Measurements from ENCODE around the gene ECT2L. TPM values are rescaled to one million over a fixed set of nuclear protein-coding genes. Genes with fewer than 3 reads are reported as not detected.

Gene ECT2L
- polyA plus RNA-seq, 3 donors = 0.01 TPM; not detected in 2

DNA sequence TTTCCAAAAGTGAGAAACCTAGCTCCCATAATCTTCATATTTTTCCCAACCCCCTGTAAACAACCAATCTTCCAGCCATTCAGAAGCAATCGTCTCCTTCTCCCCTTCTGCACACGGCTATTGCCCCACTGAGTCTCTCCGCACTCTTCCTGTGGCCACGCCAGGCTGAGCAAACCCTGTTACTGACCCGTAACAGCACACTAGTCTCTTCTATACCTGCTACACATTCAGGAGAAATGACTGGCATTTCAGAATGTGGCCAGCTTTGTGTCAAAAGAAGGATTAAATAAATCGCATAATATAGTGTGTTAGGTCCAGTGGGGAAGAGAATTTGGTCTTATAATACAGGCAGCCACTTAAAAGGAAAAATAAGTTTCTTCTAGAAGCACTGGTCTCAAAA, 41.4 kb downstream of the ECT2L start:
- H3K27ac ChIP-seq (ENCODE audit: low read depth, low read length) = no peak overlapping the region
- 86 to 92% (median 86%) methylated on average over 6 of the region's 6 CpGs for WGBS, 3 donors

- WGBS, 3 donors = 38 to 50% (median 44%) methylated on average over 9 of the region's 9 CpGs
- H3K27ac ChIP-seq (ENCODE audit: low read depth, low read length) = no peak overlapping the region
Measured at GRCh38 chr6:138844192-138844591, 48.3 kb downstream of the ECT2L start.

- no peak overlapping the region for H3K27ac ChIP-seq (ENCODE audit: low read depth, low read length)
- 78 to 90% (median 86%) methylated on average over 4 of the region's 4 CpGs for WGBS, 3 donors
Measured at GRCh38 chr6:138847884-138848283, 52.0 kb downstream of the ECT2L start.

GRCh38 chr6:138848461-138848860, 52.6 kb downstream of the ECT2L start:
- 80 to 92% (median 82%) methylated on average over 4 of the region's 4 CpGs for WGBS, 3 donors

GRCh38 chr6:138849791-138850190, 53.9 kb downstream of the ECT2L start:
- WGBS, 3 donors = 80 to 86% (median 85%) methylated on average over 6 of the region's 6 CpGs

More at GRCh38 chr6:138848461-138848860, 52.6 kb downstream of the ECT2L start:
- no peak overlapping the region for H3K27ac ChIP-seq (ENCODE audit: low read depth, low read length)

GRCh38 chr6:138856654-138857053, 60.8 kb downstream of the ECT2L start:
- H3K27ac ChIP-seq (ENCODE audit: low read depth, low read length) = no peak overlapping the region
- WGBS, 3 donors = 77 to 88% (median 83%) methylated on average over 6 of the region's 6 CpGs

More at GRCh38 chr6:138849791-138850190, 53.9 kb downstream of the ECT2L start:
- H3K27ac ChIP-seq (ENCODE audit: low read depth, low read length) = no peak overlapping the region

GRCh38 chr6:138857775-138858174, 61.9 kb downstream of the ECT2L start:
- H3K27ac ChIP-seq (ENCODE audit: low read depth, low read length) = no peak overlapping the region
- 48 to 58% (median 56%) methylated on average over 10 of the region's 10 CpGs for WGBS, 3 donors

GRCh38 chr6:138862456-138862855, 66.6 kb downstream of the ECT2L start:
- WGBS, 3 donors = 62 to 83% (median 82%) methylated on average over 8 of the region's 8 CpGs
- H3K27ac ChIP-seq (ENCODE audit: low read depth, low read length) = no peak overlapping the region

- no peak overlapping the region for H3K27ac ChIP-seq (ENCODE audit: low read depth, low read length)
- 72 to 81% (median 77%) methylated on average over 9 of the region's 9 CpGs for WGBS, 3 donors
Measured at GRCh38 chr6:138863321-138863720, 67.4 kb downstream of the ECT2L start.

DNA sequence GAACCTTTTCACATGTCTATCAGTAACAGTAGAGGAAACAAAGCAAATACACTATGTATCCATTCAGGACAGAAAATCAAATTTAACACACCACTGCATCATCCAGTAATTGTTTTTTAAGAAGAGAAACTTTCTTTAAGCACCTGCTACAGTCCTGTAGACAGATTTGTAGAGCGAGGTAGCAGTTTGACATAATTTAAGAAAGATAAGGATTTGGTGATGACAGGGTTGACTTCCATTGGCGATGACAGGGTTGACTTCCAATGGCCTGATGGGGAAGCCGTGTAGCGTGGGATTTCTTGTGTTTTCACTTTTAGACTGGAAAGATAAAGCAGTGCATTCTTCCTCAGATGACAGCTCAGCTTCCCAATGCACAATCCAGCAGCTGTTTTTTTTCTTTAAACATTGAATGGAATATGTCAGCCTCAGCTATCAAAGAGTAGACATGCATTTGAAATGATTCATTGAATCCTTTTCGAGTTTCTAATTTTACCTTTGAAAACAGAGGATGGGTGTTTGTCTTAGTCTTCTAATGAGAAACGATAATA, 68.5 kb downstream of the ECT2L start:
- 66 to 77% (median 77%) methylated on average over 6 of the region's 6 CpGs for WGBS, 3 donors
- H3K27ac ChIP-seq (ENCODE audit: low read depth, low read length) = no peak overlapping the region

DNA sequence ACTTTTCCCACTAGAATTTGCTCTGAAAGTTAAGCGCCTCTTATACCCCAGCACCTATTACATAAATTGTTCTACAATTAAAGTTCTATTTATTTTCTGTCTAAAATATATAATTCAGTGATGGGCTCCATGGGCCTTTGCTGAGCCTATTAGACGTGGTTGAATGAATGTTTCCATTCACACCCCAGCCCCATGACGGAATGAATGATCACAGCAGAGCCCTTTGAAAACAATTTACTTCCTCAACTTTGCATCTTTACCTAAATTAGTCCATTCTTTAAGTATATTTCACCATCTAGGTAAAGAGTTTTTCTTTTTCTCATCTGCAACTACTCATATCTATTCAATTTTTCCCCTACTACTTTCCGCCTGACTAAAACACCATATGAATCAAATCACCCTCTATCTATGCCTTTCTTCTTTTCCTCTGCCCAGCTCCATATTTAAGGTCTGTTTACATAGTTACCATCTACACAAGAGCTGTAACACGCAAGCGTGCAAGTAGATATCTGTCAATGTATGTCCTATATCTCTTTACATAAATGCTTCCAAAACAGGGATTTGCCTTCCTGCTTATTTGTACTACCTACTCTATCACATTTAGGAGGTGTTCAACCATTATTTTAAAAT, 69.7 kb downstream of the ECT2L start:
- H3K27ac ChIP-seq (ENCODE audit: low read depth, low read length) = no peak overlapping the region
- 89 to 91% (median 90%) methylated on average over 6 of the region's 6 CpGs for WGBS, 3 donors

- H3K27ac ChIP-seq (ENCODE audit: low read depth, low read length) = no peak overlapping the region
Measured at GRCh38 chr6:138868181-138868580, 72.3 kb downstream of the ECT2L start.

GRCh38 chr6:138869398-138869797, 73.5 kb downstream of the ECT2L start:
- 73 to 83% (median 75%) methylated on average over 4 of the region's 4 CpGs for WGBS, 3 donors
- H3K27ac ChIP-seq (ENCODE audit: low read depth, low read length) = no peak overlapping the region

DNA sequence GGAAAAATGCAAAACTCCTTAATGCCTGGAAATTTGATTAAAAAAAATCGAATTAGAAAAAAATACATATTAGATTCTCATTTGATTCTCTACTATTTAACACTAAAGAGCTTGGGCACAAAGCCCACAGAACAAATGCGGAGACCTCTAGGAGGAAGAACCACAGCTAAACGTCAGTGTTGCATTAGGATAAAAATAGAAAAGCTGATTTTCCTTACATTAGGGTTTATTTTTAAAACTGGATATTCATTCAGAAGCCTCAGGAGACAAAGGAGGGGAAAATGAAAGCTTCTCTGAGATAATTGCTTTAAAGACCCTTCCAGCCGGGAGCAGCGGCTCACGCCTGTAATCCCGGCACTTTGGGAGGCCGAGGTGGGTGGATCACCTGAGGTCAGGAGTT, 77.3 kb downstream of the ECT2L start:
- 77 to 79% (median 77%) methylated on average over 8 of the region's 8 CpGs for WGBS, 3 donors
- no peak overlapping the region for H3K27ac ChIP-seq (ENCODE audit: low read depth, low read length)

GRCh38 chr6:138882369-138883017, 86.6 kb downstream of the ECT2L start:
- no peak overlapping the region for H3K27ac ChIP-seq (ENCODE audit: low read depth, low read length)
- WGBS, 3 donors = 88 to 95% (median 89%) methylated on average over 7 of the region's 7 CpGs

- no peak overlapping the region for H3K27ac ChIP-seq (ENCODE audit: low read depth, low read length)
- WGBS, 3 donors = 86 to 94% (median 91%) methylated on average over 13 of the region's 13 CpGs
Measured at GRCh38 chr6:138885156-138885819, 89.4 kb downstream of the ECT2L start.

- WGBS, 3 donors = 88 to 97% (median 91%) methylated on average over 3 of the region's 3 CpGs
Measured at GRCh38 chr6:138891255-138891986, 95.5 kb downstream of the ECT2L start.

GRCh38 chr6:138896104-138896756, 100.3 kb downstream of the ECT2L start:
- 91 to 95% (median 91%) methylated on average over 8 of the region's 8 CpGs for WGBS, 3 donors
- no peak overlapping the region for H3K27ac ChIP-seq (ENCODE audit: low read depth, low read length)

More at GRCh38 chr6:138891255-138891986, 95.5 kb downstream of the ECT2L start:
- no peak overlapping the region for H3K27ac ChIP-seq (ENCODE audit: low read depth, low read length)
